B cell (primary cell): Measurements from ENCODE around the gene TRIM38. TPM values are rescaled to one million over a fixed set of nuclear protein-coding genes. Genes with fewer than 3 reads are reported as not detected.

Source experiments
- ATAC-seq: fragments of 200-7000 bp; cut with Tn5 transposase; one replicate; pipeline ENCODE4 v1.10.0; 2021; ENCODE audit warnings: low read depth, mild to moderate bottlenecking, moderate number of reproducible peaks, moderate library complexity
- CTCF ChIA-PET: fragments of 350-600 bp; sonication (Branson Sonifier 250); formaldehyde crosslinking; loops from one replicate; lab custom pipeline; 2021; ENCODE audit warnings: antibody characterized with exemption, inconsistent platforms; lab: Charles Lee
- POLR2A ChIA-PET: fragments of 350-600 bp; sonication (Branson Sonifier 250); formaldehyde crosslinking; loops from one replicate; lab custom pipeline; 2021; ENCODE audit warnings: antibody characterized with exemption; lab: Charles Lee
- DNase-seq: peaks from one replicate; pipeline ENCODE4 v3.0.0; 2013
- H2AFZ ChIP-seq: 2 replicates; pipeline ENCODE4 v1.6.1; 2012; ENCODE audit warnings: mild to moderate bottlenecking, low read depth, low read length; ENCODE audit not compliant: insufficient read depth, poor library complexity, severe bottlenecking
- H3K27ac ChIP-seq, 2 donors: 1 replicate in 1 of 2; 2 replicates in 1 of 2; pipeline ENCODE4 v1.5.1; 2012 to 2013; ENCODE audit warnings: low read length in 2 of 2, mild to moderate bottlenecking in 2 of 2, moderate library complexity in 1 of 2
- H3K27me3 ChIP-seq, 4 experiments: fragments of 200-600 bp in 1 of 4; sonication (generic) in 1 of 4; replicated peaks in 1 of 4; 1 replicate in 2 of 4; 2 replicates in 2 of 4; pipeline versions ENCODE4 v1.6.1 to v1.7.0; 2013 to 2016; ENCODE audit warnings: low read length in 3 of 4, mild to moderate bottlenecking in 2 of 4, mixed read lengths in 1 of 4, moderate library complexity in 1 of 4; ENCODE audit not compliant: insufficient read depth in 4 of 4, control insufficient read depth in 3 of 4; ENCODE audit errors: control extremely low read depth in 1 of 4
- H3K36me3 ChIP-seq, 2 experiments: replicated peaks in 1 of 2; 1 replicate in 1 of 2; 2 replicates in 1 of 2; pipeline versions ENCODE4 v1.6.1 to v1.7.1; 2013; ENCODE audit warnings: low read length in 1 of 2; ENCODE audit not compliant: insufficient read depth in 2 of 2, control insufficient read depth in 1 of 2; ENCODE audit errors: control extremely low read depth in 1 of 2, extremely low read depth in 1 of 2
- H3K4me1 ChIP-seq, 2 donors: fragments of 200-600 bp in 1 of 2; sonication (generic) in 1 of 2; 1 replicate in 1 of 2; 2 replicates in 1 of 2; pipeline versions ENCODE4 v1.5.1 to v1.6.1; 2013 to 2017; ENCODE audit warnings: low read length in 2 of 2; ENCODE audit not compliant: control insufficient read depth in 2 of 2, insufficient read depth in 2 of 2
- H3K4me2 ChIP-seq: replicated peaks from 2 replicates; pipeline ENCODE3; 2012; ENCODE audit warnings: mild to moderate bottlenecking, low read depth, low read length; ENCODE audit not compliant: poor library complexity, severe bottlenecking
- H3K4me3 ChIP-seq, 5 experiments: fragments of 200-600 bp in 1 of 5; sonication (generic) in 1 of 5; 1 replicate in 3 of 5; 2 replicates in 2 of 5; pipeline versions ENCODE4 v1.5.1 to v1.7.0; 2011 to 2016; ENCODE audit warnings: low read length in 4 of 5, mild to moderate bottlenecking in 4 of 5, low read depth in 2 of 5, control low read depth in 1 of 5, moderate library complexity in 1 of 5; ENCODE audit not compliant: insufficient read depth in 1 of 5; ENCODE audit errors: control extremely low read depth in 1 of 5, extremely low read depth in 1 of 5
- H3K79me2 ChIP-seq: fragments of 200-600 bp; sonication (generic); one replicate; pipeline ENCODE4 v1.6.0; 2016; ENCODE audit warnings: low read length; ENCODE audit not compliant: control insufficient read depth, insufficient read depth
- H3K9ac ChIP-seq: fragments of 200-600 bp; sonication (generic); 2 replicates; pipeline ENCODE4 v1.6.1; 2017; ENCODE audit warnings: mild to moderate bottlenecking, low read length, moderate library complexity
- H3K9me3 ChIP-seq, 3 donors: one replicate each; pipeline versions ENCODE4 v1.6.1 to v1.7.1; 2013; ENCODE audit warnings: low read length in 2 of 3; ENCODE audit not compliant: control insufficient read depth in 2 of 3, insufficient read depth in 1 of 3; ENCODE audit errors: control extremely low read depth in 1 of 3
- H4K20me1 ChIP-seq: 2 replicates; pipeline ENCODE4 v1.6.0; 2012; ENCODE audit warnings: mild to moderate bottlenecking, low read length; ENCODE audit not compliant: insufficient read depth, control insufficient read depth, poor library complexity, severe bottlenecking
- H3K27ac Mint-ChIP-seq: one replicate; pipeline ENCODE4 v1.8.0; 2021; ENCODE audit warnings: mixed read lengths
- H3K27me3 Mint-ChIP-seq: one replicate; pipeline ENCODE4 v1.8.0; 2021; ENCODE audit warnings: mixed read lengths
- H3K4me1 Mint-ChIP-seq: one replicate; pipeline ENCODE4 v1.8.0; 2021; ENCODE audit warnings: mixed read lengths
- H3K4me3 Mint-ChIP-seq: one replicate; pipeline ENCODE4 v1.8.0; 2021; ENCODE audit warnings: mixed read lengths
- H3K9me3 Mint-ChIP-seq: one replicate; pipeline ENCODE4 v1.8.0; 2022; ENCODE audit warnings: mixed read lengths; ENCODE audit not compliant: insufficient read depth
- EZH2 ChIP-seq: IDR thresholded peaks from 2 replicates; pipeline ENCODE4 v1.6.1; 2012; ENCODE audit warnings: borderline replicate concordance, low read depth, mild to moderate bottlenecking, moderate library complexity, low read length; ENCODE audit not compliant: insufficient read depth, poor library complexity, severe bottlenecking
- WGBS: methylation state at CpG from one replicate; pipeline ENCODE4 v1.1.5; 2013; ENCODE audit warnings: missing lambda C conversion rate; ENCODE audit not compliant: insufficient coverage; 5-methylcytosine and 5-hydroxymethylcytosine counted together
- intact Hi-C: fragments of 100-400 bp; cut with micrococcal nuclease; formaldehyde crosslinking; loops from one replicate; pipeline ENCODE4 v1.10.0; 2022
- polyA plus RNA-seq: library from polyadenylated mRNA; depleted of rRNA; stranded (reverse); fragments of >200 nt; gene quantifications from 2 replicates; pipeline ENCODE4 v1.2.3, GENCODE V29; 2012
- total RNA-seq, 2 donors: library from RNA; stranded (reverse); fragments of 120-200 nt in 1 of 2; gene quantifications; 1 replicate in 1 of 2; 2 replicates in 1 of 2; pipeline versions ENCODE4 v1.2.3 to v1.2.4, GENCODE V29; 2013 to 2022
- TF ChIP-seq, protein P1 (sequence below): fragments of 200-600 bp; IDR thresholded peaks from one replicate; pipeline ENCODE4 v1.8.0; 2022; ENCODE audit warnings: antibody characterized with exemption, mild to moderate bottlenecking

TRIM38 gene
- total and polyA plus RNA-seq, 2 donors (not counting 1 experiment from before 2014, with no cell fraction given), result 29.3 to 57.2 TPM

DNA sequence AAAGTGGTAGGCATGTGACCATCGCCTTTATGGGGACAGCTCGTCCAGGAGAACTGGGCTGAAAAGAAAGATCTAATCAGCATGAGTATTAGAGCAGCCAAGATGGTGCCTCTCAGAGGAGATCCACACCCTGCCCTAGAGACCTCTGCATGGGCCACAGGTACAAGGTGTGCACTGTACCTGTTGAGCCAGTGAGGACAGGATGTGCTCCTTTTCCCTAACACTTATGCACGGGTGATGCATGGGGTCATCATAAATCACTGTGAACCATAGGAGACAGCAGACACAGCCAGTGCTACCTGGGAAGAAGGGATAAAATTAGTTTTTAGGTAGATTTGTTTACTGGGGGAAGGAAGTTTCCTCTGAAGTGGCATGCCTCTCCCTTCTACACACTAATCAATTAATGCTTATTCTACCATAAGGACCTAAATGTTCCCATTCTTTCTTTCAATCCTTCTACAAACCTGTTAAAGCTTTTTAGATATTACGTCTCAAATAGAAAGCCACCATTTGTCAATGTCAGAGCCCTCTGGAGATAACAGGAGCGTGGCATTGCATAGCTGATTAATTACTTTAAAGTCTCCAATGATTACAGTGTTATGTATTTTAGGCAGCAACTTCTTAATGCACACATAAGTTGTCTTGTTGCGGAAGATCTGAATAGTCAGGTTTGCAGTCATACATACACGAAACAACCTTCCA lies 45.7 kb upstream of the TRIM38 start:
- Histone ChIP-seq H3K27me3 (no peaks in the 10 kb centered on the region), H3K4me2 (no peak overlapping the region), H3K9ac (no peak overlapping the region), H3K4me1 (no peaks in the 10 kb centered on the region), H3K79me2 (no peaks in the 10 kb centered on the region), H3K9me3 (no peaks in the 10 kb centered on the region), H3K4me3 (no peak overlapping the region), H3K27ac (no peak overlapping the region), H4K20me1 (no peaks in the 10 kb centered on the region), H2AFZ (no peak overlapping the region), H3K36me3 (no peaks in the 10 kb centered on the region)
- no peak for ATAC-seq
- TF ChIP-seq, protein P1, sequence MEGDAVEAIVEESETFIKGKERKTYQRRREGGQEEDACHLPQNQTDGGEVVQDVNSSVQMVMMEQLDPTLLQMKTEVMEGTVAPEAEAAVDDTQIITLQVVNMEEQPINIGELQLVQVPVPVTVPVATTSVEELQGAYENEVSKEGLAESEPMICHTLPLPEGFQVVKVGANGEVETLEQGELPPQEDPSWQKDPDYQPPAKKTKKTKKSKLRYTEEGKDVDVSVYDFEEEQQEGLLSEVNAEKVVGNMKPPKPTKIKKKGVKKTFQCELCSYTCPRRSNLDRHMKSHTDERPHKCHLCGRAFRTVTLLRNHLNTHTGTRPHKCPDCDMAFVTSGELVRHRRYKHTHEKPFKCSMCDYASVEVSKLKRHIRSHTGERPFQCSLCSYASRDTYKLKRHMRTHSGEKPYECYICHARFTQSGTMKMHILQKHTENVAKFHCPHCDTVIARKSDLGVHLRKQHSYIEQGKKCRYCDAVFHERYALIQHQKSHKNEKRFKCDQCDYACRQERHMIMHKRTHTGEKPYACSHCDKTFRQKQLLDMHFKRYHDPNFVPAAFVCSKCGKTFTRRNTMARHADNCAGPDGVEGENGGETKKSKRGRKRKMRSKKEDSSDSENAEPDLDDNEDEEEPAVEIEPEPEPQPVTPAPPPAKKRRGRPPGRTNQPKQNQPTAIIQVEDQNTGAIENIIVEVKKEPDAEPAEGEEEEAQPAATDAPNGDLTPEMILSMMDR, result no peak
- TF ChIP-seq EZH2, result no peak
- POLR2A ChIA-PET, result no interaction called here
- Mint-ChIP-seq H3K27me3 (peaks cover 10% of the 10 kb centered on the region), H3K9me3 (no peaks in the 10 kb centered on the region), H3K4me3 (no peak overlapping the region), H3K4me1 (no peaks in the 10 kb centered on the region), H3K27ac (no peak overlapping the region)
- intact Hi-C loops, result no loop called here
- CTCF ChIA-PET, result no interaction called here
- 93% methylated on average over 2 of the region's 7 CpGs for WGBS
- no peak for DNase-seq

DNA sequence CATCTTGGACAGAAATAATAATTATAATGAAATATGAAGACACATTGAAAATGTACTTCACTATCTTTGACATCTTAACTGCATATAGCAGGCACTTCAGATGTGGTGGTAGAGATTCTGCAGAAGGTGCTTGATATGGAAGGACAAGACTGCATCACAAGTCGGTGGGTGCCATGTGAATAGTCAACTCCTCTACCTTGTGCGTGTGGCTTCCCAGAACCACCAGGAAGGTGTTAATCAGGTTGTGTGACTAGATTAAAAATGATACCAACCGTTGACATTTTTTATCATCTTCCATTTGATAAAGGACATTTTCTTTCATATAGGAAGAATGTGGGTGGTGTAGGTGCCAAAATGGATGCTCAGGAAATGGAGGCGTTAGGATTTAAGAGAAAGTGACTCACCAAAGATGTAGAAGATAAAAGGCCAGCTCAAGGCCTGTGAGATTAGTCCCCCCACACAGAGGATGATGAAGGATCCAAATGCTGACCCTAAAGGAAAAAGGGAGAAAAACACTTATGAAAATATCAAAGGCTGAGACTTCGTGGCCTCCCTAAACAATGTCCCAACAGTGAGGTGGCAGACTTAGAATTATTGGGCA lies 44.4 kb upstream of the TRIM38 start:
- H3K9ac ChIP-seq, result no peak overlapping the region

More for the DNA sequence above, 44.4 kb upstream of the TRIM38 start:
- intact Hi-C loops, result no loop called here
- H3K9me3 ChIP-seq, result no peaks in the 10 kb centered on the region
- H3K4me1 Mint-ChIP-seq, result no peaks in the 10 kb centered on the region
- CTCF ChIA-PET, result no interaction called here
- no peaks in the 10 kb centered on the region for H3K36me3 ChIP-seq
- H3K27me3 Mint-ChIP-seq, result peaks cover 10% of the 10 kb centered on the region
- H3K27ac ChIP-seq, result no peak overlapping the region
- no peak for DNase-seq
- no peaks in the 10 kb centered on the region for H3K4me1 ChIP-seq
- H3K79me2 ChIP-seq, result no peaks in the 10 kb centered on the region
- no peak overlapping the region for H3K27ac Mint-ChIP-seq
- no peak overlapping the region for H3K4me2 ChIP-seq
- no peaks in the 10 kb centered on the region for H4K20me1 ChIP-seq
- H3K27me3 ChIP-seq, result no peaks in the 10 kb centered on the region
- H3K4me3 Mint-ChIP-seq, result no peak overlapping the region
- no peak for ATAC-seq
- 50% methylated on average over 1 of the region's 5 CpGs for WGBS
- H2AFZ ChIP-seq, result no peak overlapping the region
- POLR2A ChIA-PET, result no interaction called here
- no peak overlapping the region for H3K4me3 ChIP-seq
- no peaks in the 10 kb centered on the region for H3K9me3 Mint-ChIP-seq
- no peak for TF ChIP-seq EZH2
- TF ChIP-seq, protein P1, result no peak
